Osteocyte (in vitro differentiated cells): ENCODE results near the gene SLC66A1. TPM values are rescaled to one million over a fixed set of nuclear protein-coding genes. Genes with fewer than 3 reads are reported as not detected.

Experiments
- DNase-seq: peaks from one replicate; pipeline ENCODE4 v3.0.0; 2021; ENCODE audit warnings: mixed read lengths; ENCODE audit not compliant: unreplicated experiment; ENCODE audit errors: extremely low spot score
- H3K27ac Mint-ChIP-seq: one replicate; pipeline ENCODE4 v1.8.0; 2021; ENCODE audit warnings: mild to moderate bottlenecking, mixed read lengths; ENCODE audit not compliant: unreplicated experiment
- H3K27me3 Mint-ChIP-seq: one replicate; pipeline ENCODE4 v1.8.0; 2021; ENCODE audit warnings: mixed read lengths; ENCODE audit not compliant: unreplicated experiment
- H3K36me3 Mint-ChIP-seq: one replicate; pipeline ENCODE4 v1.8.0; 2021; ENCODE audit warnings: mixed read lengths; ENCODE audit not compliant: unreplicated experiment
- H3K4me1 Mint-ChIP-seq: one replicate; pipeline ENCODE4 v1.8.0; 2021; ENCODE audit warnings: mixed read lengths; ENCODE audit not compliant: unreplicated experiment
- H3K4me3 Mint-ChIP-seq: one replicate; pipeline ENCODE4 v1.8.0; 2021; ENCODE audit warnings: mild to moderate bottlenecking, moderate library complexity, mixed read lengths; ENCODE audit not compliant: unreplicated experiment
- H3K9me3 Mint-ChIP-seq: one replicate; pipeline ENCODE4 v1.8.0; 2021; ENCODE audit warnings: mixed read lengths; ENCODE audit not compliant: unreplicated experiment
- total RNA-seq: library from RNA; stranded (reverse); gene quantifications from 2 replicates; pipeline ENCODE4 v1.2.1, GENCODE V29; 2021
- TF ChIP-seq, protein P1 (sequence below): fragments of 200-600 bp; sonication (generic); IDR thresholded peaks from 2 replicates; pipeline ENCODE4 v1.5.0; 2021; ENCODE audit warnings: antibody characterized with exemption, mild to moderate bottlenecking, moderate library complexity

SLC66A1 gene
- total RNA-seq, 1 donor from 2014 or later: 25.8 TPM

DNA sequence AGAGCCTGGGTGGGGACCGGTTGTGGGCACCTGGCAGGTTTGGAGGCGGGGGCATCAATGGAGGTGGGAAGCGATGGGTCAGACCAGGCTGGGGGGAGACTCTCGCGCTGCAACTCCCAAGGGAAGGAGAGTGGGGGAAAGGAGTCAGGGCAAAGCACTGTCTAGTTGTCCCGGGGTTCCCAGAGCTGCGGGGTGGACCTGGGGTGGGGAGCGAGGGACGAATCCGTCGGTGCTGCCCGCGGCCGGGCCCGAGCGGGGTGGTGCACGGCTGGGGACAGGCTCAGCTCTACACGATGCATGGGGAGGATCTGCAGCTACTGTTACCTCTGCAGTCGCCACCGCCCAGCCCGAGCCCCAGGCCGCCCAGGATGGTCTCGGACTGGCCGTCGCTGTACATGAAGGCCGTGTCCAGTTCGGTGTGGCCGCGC, 609 bp upstream of the SLC66A1 start:
- H3K27me3 Mint-ChIP-seq: no peaks in the 10 kb centered on the region
- peaks cover 19% of the 10 kb centered on the region for H3K36me3 Mint-ChIP-seq
- H3K4me3 Mint-ChIP-seq: peak overlapping the region; percentile 88
- H3K9me3 Mint-ChIP-seq: no peaks in the 10 kb centered on the region
- DNase-seq: no peak
- peak overlapping the region; percentile 68 for H3K27ac Mint-ChIP-seq
- TF ChIP-seq, protein P1, sequence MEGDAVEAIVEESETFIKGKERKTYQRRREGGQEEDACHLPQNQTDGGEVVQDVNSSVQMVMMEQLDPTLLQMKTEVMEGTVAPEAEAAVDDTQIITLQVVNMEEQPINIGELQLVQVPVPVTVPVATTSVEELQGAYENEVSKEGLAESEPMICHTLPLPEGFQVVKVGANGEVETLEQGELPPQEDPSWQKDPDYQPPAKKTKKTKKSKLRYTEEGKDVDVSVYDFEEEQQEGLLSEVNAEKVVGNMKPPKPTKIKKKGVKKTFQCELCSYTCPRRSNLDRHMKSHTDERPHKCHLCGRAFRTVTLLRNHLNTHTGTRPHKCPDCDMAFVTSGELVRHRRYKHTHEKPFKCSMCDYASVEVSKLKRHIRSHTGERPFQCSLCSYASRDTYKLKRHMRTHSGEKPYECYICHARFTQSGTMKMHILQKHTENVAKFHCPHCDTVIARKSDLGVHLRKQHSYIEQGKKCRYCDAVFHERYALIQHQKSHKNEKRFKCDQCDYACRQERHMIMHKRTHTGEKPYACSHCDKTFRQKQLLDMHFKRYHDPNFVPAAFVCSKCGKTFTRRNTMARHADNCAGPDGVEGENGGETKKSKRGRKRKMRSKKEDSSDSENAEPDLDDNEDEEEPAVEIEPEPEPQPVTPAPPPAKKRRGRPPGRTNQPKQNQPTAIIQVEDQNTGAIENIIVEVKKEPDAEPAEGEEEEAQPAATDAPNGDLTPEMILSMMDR: no peak
- peaks cover 52% of the 10 kb centered on the region for H3K4me1 Mint-ChIP-seq

DNA sequence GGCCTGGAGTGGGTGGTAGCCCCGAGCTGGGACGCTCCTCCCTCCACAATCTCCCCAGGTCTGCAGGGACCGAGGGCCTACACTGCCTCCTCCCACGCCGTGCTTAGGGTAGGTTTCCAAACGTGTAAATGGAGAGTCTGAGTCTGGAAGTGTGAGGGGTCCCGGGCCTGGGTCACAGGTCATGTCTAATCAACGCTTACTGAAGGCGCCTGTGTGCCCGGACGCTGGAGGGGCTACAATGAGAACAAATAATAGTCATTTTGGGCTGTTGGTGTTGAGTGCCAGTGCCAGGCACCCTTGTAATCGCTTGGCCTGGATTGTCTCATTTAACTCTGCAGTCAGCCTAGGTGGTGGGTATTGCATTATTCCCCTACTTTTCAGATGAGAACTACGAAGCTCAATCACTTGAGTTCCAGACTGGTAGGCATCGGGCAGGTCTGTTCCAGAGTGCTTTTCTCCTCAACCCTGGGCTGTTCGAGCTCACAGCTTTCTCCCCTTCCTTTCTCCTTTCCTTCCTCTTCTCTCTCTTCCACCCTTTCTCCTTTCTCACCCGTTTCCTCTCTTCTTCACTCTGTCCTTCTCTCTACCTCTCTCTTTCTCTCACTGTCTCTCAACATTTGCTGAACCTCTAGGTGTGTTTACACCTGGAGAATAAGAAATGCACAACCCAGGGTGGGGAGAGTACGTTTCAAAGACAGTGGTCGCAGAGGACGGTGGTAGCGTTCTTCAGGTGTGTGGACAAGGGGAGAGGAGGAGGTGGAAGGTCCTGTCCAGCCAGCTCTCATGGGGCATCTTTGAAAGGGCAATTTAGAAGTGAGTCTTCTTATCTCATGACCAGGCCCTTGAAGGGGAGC, 883 bp downstream of the SLC66A1 start:
- peak overlapping the region; percentile 71 for H3K27ac Mint-ChIP-seq
- TF ChIP-seq, protein P1: no peak
- peak overlapping the region; percentile 81 for H3K4me3 Mint-ChIP-seq
- H3K36me3 Mint-ChIP-seq: peaks cover 12% of the 10 kb centered on the region
- peaks cover 52% of the 10 kb centered on the region for H3K4me1 Mint-ChIP-seq
- H3K9me3 Mint-ChIP-seq: no peaks in the 10 kb centered on the region
- H3K27me3 Mint-ChIP-seq: no peaks in the 10 kb centered on the region
- no peak for DNase-seq

DNA sequence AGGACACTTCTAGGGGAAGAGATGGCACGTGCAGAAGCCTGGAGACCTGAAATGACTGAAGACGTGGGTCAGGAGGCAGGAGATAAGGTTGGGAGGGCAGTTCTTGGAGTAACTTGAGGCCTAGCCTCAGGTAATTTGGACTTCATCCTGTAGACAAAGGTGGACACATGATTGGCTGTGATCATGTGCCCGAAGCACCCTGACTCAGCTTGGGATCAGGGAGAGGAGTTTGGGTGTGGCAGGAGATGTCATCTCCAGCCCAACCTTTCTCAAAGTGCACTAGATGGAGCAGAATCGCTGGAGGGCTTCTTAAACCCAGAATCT, 1.5 kb downstream of the SLC66A1 start:
- H3K27me3 Mint-ChIP-seq: no peaks in the 10 kb centered on the region
- DNase-seq: no peak
- H3K9me3 Mint-ChIP-seq: no peaks in the 10 kb centered on the region
- peaks cover 52% of the 10 kb centered on the region for H3K4me1 Mint-ChIP-seq
- H3K36me3 Mint-ChIP-seq: peaks cover 13% of the 10 kb centered on the region
- peak overlapping the region; percentile 81 for H3K4me3 Mint-ChIP-seq
- peak overlapping the region; percentile 71 for H3K27ac Mint-ChIP-seq
- TF ChIP-seq, protein P1: no peak

DNA sequence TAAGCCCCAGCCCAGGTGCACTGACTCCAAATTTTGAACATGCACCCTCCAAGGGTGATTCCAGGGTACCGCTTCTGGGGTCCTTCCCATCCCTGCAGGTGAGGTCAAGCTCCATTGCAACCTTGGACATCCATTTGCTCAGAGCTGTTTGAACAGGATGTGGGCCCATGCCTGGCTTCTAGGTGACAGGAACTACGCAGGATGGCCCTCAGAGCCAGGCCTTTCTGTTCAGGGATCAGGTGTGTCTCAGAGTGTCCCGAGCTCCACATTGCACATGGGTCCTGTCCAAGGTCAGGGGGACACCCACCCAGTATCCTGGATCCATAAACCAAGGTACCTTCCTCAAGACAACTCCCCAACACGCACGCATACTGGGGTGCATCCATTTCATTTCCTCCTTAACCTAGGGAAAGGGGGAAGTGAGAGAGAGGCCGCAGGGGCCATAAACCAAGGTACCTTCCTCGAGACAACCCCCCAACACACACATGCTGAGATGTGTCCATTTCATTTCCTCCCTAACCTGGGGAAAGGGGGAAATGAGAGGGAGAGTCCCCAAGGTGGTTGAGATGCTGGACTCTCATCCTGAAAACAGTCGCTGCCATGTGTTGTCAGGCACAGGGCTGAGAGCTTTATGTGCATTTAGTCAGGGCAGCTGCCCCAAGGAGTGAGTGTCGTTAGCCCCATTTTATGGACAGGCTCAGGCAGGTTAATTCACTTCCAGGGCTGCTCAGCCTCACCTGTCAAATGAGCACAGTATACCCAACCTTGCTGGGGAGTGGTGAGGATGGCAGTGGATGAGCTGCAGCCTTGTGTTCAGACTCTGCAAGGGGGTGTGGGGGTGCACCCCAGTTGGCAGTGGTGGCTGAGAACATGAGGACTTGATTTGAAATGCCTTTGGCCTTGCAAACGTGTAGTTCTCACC, 2.1 kb downstream of the SLC66A1 start:
- no peaks in the 10 kb centered on the region for H3K27me3 Mint-ChIP-seq
- DNase-seq: no peak
- peaks cover 16% of the 10 kb centered on the region for H3K36me3 Mint-ChIP-seq
- TF ChIP-seq, protein P1: no peak
- peaks cover 46% of the 10 kb centered on the region for H3K4me1 Mint-ChIP-seq
- peak overlapping the region; percentile 10 for H3K4me3 Mint-ChIP-seq
- no peak overlapping the region for H3K27ac Mint-ChIP-seq
- H3K9me3 Mint-ChIP-seq: no peaks in the 10 kb centered on the region
